SK-N-MC (cell line): ENCODE results near the gene TKT.

Experiments
- EZH2 ChIP-seq: fragments of 200-600 bp; sonication (generic); IDR thresholded peaks from one replicate; pipeline ENCODE4 v1.6.1; 2017; ENCODE audit warnings: antibody characterized with exemption
- POLR2AphosphoS5 ChIP-seq: IDR thresholded peaks from 2 replicates; pipeline ENCODE4 v1.6.1; 2012; ENCODE audit warnings: mild to moderate bottlenecking, low read depth, low read length, borderline replicate concordance

GRCh38 chr3:53263907-53264306, 8.1 kb upstream of the TKT start:
- no peak for TF ChIP-seq EZH2
- TF ChIP-seq POLR2AphosphoS5 = no peak
